GM19324 (cell line): ENCODE measurements around the gene STARD13.
"Not testable (repeated sequence)": the region's sequence is repeated elsewhere in the genome, so short reads cannot be mapped to it uniquely, and the experiment has no call there.

Source experiments
- ATAC-seq: cut with Tn5 transposase; IDR thresholded peaks from one replicate; pipeline ENCODE4 v1.9.1; 2021; ENCODE audit warnings: mild to moderate bottlenecking, moderate library complexity; ENCODE audit not compliant: unreplicated experiment, low FRiP score

The STARD13 gene

GRCh38 chr13:33260168-33261098 lies 25.1 kb downstream of the STARD13 start:
- ATAC-seq = no peak

DNA sequence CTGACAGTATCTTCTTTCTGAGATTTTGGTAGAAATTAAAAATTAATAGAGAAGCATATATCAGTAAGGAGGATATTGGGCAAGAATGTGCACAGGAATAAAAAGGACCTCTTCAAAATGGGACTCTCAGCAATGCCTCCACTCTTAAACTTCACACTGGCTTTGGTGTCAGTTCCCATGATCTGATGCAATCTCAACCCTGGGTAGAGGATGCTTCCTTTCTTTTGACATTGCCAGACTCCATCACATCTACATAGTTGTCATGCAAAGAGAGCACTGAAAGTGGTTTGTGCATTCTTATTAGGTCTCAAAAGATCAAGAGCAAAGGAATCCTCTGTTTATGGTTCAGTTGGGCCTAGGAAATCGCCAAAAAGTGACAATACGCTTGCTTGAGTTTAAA lies 26.3 kb downstream of the STARD13 start:
- no peak for ATAC-seq

DNA sequence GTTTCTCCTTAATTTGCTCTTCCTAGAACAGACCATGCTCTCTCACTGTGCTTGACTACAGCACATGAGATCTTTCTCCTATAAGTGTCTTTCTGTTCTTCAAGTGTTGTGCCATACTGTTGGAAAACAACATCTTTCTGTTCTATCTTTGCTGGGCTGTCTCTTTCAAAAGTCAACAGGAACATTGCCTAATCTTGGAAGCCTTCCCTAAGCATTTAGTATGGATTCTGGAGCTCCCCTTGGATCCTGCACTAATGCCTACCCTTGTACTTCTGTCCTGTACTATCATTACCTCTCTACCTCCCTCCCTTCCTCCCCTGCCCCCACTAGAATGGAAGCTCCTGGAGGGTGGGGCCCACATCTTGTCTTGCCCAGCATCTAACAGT lies 26.8 kb downstream of the STARD13 start:
- no peak for ATAC-seq

GRCh38 chr13:33257841-33258807 lies 27.4 kb downstream of the STARD13 start:
- no peak for ATAC-seq

GRCh38 chr13:33256148-33256840 lies 29.3 kb downstream of the STARD13 start:
- no peak for ATAC-seq

DNA sequence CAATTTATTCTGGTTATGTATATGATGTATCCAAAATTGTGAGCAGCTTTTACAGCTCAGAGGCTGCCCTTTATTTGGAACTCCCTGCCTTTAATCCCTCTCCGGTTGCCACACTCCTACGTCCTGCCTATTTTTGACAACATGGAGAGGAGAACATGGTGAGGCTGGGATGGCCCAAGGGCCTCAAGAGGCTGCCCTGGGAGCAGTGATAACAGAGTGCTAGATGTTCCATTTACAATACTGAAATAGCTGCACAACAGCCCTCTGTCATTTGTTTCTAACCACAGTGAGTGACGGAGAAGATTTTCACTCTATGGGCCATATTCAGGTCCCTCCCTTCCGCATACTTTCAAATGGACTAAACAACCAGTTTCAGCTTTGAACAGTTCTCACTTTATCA lies 33.4 kb downstream of the STARD13 start:
- ATAC-seq = no peak

GRCh38 chr13:33251131-33251661 lies 34.4 kb downstream of the STARD13 start:
- peak; percentile 82 for ATAC-seq

GRCh38 chr13:33250609-33251008 lies 34.9 kb downstream of the STARD13 start:
- ATAC-seq = no peak

DNA sequence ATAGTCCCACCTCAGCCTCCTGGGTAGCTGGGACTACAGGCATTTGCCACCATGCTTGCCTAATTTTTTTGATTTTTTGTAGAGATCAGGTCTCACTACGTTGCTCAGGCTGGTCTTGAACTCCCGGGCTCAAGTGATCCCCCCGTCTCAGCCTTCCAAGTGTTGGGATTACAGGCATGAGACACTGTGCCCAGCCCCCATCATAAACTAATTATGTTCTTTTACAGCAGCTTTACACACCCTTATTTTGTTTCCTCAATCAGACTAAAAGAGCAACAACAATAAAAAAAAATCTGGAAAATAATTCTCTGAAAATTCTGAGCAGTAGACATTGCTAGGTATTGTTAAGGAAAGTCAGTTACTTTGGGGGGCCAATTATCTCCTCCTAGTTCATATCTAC lies 35.7 kb downstream of the STARD13 start:
- ATAC-seq = no peak

DNA sequence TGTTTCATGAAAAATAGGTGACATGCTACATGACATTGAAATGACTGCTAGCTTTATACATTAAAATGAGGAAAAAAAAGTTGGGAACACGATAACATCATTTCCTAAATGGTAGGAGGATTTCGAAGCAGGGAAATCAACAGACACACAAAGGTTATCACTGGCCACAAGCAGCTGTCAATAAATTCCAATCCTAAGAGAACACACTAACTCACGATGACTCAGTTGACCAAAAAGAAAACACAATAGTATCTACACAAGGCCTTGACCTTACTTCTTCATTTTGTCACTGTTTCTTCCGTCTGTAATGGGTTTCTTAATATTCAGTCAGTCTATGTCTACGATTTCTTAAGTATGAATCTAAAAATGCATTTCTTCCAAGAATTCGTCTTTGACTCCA lies 36.5 kb downstream of the STARD13 start:
- no peak for ATAC-seq

DNA sequence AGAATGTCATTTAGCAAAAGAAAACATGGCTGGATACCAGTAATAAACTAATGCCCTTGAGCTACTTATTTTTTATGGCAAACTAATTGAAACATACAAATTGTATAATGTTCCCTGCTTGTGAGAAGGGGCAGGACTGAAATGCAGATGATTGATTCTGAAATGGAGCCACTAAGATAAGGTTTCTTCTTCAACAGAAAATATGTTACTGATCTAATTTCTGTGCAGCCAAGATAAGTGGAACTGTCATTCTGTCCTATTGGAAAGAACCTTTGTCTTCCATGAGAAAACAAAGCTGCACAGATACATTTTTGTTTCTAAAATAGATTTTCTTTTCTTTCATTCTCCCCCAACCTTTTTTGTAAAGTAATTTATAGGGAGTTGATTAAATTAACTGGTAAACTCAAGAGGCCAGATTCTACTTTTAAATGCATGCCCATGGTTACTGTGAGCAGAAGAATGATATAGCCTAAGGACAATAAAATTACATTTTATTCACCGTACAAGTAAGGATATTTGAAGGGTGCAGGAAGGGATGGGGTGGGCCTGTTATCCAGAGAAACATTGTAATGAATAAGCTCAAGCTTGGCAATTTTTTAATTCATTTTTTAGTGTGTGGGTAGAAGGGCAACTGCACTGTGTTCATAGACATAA lies 39.9 kb downstream of the STARD13 start:
- ATAC-seq = no peak

GRCh38 chr13:33244907-33245287 lies 40.7 kb downstream of the STARD13 start:
- no peak for ATAC-seq

GRCh38 chr13:33244210-33244906 lies 41.2 kb downstream of the STARD13 start:
- ATAC-seq = no peak

DNA sequence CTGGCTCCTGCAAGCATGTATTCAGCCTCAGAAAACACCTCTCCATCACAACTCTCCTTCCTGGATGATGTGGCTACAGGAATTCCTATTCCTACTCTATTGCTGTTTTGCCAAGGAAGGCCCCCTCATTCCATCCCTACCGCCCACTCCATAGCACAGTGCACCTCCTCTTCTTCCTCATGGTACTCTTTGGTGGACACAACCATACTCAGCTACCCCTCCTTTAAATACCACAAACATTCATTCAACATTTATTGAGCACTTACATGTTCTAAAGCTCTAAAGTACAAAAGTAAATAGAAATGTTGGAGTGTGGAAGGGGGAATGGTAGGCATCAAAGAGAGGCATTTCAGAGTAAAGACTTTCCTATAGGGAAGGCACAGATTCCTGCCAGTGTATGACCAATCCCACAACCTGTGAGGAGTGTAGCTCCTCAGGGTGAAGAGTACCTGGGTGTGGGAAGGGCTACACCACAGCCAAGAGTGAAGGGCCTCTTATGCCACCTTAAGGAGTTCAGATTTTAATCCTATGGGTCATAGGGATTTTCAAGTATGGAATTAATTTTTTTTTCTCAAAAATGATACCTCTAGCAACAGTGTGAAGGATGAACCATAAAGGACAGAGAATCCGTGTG lies 42.5 kb downstream of the STARD13 start:
- ATAC-seq = no peak

DNA sequence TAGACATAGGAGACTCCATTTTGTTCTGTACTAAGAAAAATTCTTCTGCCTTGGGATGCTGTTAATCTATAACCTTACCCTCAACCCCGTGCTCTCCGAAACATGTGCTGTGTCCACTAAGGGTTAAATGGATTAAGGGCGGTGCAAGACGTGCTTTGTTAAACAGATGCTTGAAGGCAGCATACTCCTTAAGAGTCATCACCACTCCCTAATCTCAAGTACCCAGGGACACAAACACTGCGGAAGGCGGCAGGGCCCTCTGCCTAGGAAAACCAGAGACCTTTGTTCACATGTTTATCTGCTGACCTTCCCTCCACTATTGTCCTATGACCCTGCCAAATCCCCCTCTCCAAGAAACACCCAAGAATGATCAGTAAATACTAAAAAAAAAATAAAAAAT lies 43.2 kb downstream of the STARD13 start:
- ATAC-seq = not testable (repeated sequence)

- no peak for ATAC-seq
These were observed 49.5 kb downstream of the STARD13 start for GRCh38 chr13:33236021-33236420.

DNA sequence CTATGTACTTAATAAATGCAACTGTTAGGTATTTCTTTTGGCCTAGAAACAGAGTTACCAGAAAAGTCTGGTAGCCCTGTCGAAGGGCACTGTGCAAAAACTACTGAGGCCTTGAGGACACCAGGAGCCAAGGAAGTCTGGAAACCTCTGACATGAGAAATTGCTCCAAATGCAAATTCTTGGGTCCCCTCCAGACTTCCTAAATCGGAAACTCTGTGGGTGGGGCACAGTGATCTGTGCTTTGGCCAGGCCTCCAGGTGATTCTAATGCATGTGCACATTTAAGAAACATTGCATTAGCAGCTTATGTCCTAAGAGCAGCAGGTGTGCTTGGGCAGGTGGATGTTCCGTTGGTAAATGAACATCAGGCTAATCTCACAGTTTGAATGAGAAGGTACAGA lies 50.0 kb downstream of the STARD13 start:
- no peak for ATAC-seq

DNA sequence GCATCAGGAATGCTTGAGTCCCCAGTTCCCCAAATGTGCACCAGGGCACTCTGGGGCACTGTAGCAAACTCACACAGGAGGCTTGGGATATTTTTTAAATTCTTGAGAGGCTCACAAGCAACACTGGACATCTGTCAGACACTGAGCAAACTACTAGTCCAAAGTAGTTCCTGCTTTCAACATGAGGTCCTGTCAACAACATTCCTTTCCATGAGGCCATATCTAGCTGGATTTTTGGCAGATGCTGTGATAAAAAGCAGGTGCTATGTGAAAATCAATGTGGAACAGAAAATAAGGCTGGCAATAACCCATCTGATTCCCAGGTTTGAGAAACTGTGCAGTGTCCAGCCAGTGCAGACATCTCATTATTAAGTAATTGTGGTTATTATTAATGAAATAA lies 50.5 kb downstream of the STARD13 start:
- no peak for ATAC-seq

DNA sequence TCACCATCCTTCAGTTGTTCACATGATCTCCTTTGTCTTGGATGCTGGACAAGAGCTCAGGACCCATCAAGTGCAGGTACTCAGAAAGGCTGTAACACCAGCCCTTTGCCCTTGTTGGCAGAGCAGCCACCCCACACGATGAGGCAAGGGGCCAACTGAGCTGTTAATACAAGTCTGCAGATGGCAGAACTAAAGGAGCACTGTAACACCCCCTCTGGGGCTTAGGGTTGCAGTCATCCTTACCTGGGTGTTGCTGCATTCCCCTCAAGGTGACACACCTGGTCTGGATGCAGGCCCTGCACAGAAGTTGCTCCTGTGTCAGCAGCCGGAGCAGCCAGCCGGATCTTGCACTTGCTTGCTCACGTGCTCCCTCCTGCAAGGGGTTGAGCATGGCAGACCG lies 52.0 kb downstream of the STARD13 start:
- ATAC-seq = no peak
